NCI-H1092 (cell line): ENCODE data around the gene SLC22A5.

Source experiments
- DNase-seq: peaks from one replicate; lab custom pipeline; 2025; lab: John Stamatoyannopoulos, UW

The SLC22A5 gene

DNA sequence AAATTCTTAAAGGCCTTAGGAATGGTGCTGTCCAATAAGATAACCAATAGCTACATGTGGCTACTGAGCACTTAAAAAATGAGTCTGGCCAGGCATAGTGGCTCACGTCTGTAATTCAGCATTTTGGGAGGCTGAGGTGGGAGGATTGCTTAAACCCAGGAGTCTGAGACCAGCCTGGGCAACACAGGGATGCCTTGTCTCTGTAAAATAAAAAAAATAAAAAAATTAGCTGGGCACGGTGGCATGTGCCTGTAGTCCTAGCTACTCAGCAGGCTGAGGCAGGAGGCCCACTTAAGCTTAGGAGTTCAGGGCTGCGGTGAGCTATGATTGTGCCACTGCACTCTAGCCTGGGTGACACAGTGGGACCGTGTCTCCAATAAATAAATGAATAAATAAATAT, 1.3 kb upstream of the SLC22A5 start:
- no peak for DNase-seq

DNA sequence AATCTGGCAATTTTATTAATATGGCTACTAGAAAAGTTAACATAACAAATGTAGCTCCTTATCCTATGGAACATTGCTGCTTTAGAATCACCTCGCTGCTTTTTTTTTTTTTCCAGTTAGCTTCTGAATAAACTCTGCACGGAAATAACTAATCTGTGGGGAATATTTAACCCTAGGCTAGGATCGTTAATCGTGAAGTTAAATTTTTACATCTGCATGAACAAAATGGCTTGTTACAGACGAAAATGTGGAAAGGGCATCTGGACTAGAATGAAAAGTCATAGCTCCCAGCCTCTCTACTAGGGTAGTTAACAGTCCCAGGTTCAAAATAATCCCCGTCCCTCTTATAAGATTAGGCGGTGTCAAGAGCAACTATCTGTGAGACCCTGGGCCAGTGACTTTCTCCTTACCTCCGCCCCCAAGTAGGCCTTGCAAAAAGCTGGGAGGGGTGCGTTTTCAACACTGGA, 470 bp upstream of the SLC22A5 start:
- no peak for DNase-seq

DNA sequence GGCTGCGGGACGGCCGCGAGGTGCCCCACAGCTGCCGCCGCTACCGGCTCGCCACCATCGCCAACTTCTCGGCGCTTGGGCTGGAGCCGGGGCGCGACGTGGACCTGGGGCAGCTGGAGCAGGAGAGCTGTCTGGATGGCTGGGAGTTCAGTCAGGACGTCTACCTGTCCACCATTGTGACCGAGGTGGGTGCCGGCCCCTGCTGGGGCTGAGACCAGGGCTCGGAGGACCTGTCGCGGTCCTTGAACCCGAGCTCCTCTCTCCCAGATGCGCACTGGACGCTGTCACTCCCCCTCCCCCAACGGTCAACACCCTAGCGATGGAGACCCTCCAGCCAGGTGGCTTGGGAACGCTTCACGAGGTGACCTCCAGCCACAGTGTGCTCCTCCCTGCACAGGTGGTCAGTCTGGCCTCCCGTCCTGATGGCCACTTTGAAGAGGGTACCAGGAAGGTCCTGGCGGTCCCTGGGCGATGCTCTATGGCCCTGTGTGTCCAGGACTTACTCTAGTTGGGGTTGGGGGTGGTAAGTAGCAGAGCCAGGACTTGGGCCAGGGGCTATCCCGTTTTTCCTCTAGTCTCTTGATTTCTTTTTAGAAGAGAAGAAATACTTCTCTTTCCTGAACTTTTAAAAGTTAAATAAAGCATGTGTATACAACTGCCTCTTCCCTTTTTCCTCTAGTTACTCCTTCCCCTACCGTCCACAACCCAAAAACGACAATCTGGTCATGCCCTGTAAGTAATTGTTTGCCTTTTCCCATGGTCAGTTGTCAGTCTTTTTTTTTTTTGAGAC, 866 bp downstream of the SLC22A5 start:
- DNase-seq = no peak

DNA sequence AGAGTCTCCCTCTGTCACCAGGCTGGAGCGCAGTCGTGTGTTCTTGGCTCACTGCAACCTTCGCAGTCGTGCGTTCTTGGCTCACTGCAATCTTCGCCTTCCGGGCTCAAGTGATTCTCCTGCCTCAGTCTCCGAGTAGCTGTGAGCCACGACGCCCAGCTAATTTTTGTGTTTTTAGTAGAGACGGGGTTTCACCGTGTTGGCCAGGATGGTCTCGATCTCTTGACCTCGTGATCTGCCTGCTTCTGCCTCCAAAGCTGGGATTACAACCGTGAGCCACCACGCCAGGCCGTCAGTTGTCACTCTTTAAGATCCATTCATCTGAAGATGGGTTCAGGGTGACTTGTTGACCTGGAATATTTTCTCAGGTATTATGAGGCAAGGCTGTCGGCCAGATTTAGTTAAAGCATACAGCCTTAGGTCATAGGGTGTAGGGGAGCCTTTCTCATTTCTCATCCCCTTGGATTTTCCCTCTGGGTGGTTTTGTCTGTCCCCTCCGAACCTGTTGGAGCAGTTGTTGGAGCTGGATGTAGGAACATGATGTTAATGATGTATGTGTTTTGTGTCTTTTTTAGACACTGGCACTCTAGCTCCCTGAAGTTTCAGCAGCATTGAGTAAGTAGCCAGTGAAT, 1.6 kb downstream of the SLC22A5 start:
- DNase-seq = no peak

DNA sequence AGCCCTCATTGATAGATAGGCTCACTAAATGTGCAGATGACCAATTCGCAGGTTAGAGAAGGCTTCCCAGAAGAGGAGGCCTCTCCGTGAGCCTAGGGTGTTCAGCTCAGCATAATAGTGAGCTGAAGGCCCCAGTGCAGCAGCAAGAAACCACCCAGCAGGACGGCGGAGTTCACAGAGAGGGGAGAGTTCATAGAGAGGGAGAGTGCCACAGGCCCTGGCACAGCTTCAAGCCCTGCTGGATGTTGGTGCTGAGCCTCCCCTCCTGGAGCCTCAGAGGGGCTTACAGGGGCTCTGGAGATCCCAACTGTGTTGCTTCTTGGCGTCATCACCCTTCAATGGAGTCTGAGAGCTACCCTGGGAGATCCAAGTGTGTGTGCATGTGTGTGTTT, 2.1 kb downstream of the SLC22A5 start:
- DNase-seq = no peak

DNA sequence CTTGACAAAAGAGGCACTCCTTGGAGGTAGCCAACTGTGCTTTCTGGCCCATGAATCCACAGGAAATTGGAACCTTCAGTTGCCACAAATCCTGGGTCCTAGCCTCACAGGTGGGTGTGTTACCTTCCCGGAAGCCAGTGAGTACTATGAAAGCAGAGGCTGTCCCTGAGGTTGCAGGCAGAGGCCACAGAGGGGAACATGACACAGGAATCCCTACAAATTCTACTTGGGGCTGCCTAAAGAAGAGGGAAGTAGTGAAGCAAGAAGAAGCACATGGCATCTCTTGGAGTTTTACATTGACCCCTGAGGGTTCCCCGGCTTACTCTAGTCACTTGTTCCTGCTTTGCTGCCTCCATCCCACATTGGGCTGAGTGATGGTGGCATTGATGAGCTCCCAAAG, 2.6 kb downstream of the SLC22A5 start:
- DNase-seq = no peak

DNA sequence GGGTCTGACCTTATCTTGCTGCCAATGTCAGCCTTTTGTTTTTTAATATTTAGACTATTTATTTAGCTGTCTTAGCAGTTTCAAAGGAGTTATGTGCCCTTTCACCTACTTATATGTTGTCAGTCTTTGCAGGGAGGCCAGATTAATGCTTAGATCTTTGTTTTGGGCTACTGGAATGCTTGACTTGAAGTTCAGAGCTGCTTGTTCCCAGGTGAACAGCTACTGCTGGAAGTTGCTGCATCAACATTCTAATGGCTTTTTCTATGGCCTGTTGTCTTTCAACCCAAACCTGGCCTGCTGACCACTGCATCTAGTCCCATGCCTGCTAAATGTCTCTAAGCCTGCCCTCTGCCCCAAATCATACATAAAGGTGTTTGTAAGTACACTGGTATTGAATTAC, 3.0 kb downstream of the SLC22A5 start:
- no peak for DNase-seq

DNA sequence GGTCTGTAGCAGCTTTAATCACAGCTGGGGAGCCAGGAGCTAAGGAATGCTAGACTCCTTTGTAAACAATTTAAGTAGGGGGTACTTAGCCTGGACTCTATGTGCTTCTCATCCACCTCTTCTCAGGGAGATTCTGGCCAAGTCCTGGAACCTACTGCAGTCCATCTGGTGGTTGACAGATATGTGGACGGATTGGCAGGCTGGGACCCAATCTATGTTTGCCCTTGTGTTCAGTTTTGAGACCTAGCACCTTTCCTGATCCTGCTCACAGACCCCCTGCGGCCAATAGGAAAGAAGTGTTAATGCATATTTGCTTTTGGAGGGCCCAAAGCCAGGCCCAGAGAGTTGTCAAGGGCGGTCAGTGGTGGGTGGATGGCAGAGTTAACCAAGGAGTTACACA, 6.4 kb downstream of the SLC22A5 start:
- no peak for DNase-seq

DNA sequence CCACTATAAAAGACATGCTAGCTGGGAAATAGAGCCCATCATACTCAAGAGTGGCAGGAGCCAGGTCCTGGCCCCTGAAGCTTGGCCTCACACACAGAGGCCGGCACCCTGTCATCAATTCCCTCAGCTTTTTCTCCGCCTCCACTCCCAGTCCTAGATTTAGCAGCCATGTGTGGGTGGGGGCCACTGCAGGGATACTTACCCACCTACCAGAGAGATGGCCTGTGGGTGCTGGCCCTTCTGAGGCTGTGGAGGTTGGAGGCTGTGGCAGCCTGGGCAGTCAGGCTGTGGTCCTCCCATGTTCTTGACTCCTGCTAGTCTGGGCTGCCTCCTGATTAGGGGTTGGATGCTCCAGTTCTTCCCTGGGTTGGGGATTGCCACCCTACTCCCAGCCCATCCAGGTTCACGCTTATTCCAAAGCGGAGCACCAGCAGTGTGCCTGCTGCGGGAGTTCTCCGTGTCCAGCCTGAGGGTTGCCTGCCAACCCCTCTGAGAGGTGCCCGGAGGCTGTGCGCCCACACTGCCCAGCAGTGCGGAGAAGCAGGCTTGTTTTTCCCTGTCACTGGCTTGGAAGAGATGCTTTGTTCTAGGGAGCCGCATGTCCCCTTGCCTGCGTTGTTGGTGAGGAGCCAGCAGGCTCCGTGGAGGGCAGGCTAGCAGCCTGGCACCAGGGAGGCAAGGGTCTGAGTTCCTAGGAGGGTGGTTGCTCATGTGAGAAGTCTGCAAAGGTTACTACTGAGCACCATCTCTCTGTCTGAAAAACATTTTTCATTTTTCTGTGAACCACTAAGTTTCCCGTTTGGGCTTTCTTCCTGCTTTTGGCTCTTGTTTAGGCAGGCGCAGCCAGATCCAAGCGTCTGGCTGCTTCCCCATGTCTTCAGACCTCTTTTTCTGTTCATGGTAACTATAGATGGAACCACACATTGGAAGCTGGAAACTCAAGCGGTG, 7.5 kb downstream of the SLC22A5 start:
- DNase-seq = no peak

DNA sequence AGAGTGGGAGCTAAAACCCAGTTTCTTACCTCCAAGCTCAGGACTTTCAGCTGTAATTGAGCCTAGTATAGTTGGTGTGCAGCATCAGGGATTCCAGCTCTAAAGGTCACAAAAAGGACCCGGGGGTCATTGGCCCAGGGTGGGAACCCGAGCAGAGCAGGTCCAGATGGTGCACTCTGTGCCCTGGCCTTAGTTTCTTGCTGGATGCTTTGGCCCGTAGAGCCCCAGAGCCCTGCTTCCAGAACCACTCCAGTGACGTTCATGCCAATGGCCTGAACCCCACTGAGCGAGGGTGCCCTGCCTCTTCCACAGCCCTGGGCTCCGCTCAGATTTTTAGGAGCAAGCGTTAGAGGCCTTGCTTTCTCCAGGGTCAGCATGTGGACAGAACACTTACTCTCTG, 8.2 kb downstream of the SLC22A5 start:
- no peak for DNase-seq

DNA sequence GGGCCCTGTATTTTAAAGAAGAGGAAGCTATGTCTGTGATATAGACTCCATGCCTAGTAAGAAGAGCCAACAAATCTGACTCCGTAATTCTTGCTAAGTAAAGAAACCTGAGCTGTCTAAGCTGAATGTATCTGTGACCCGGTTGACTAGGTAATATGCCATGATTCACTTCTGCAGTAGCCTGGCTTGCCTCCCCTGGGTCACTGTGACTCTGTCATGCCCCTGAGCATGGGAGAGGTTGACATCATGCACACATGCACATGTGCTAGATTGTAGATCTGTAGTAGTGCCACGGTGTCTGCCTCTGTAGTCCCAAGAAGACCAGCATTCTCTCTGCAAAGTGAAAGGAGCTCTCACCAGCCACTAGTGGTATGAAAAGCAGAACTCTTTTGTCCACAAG, 9.1 kb downstream of the SLC22A5 start:
- no peak for DNase-seq

DNA sequence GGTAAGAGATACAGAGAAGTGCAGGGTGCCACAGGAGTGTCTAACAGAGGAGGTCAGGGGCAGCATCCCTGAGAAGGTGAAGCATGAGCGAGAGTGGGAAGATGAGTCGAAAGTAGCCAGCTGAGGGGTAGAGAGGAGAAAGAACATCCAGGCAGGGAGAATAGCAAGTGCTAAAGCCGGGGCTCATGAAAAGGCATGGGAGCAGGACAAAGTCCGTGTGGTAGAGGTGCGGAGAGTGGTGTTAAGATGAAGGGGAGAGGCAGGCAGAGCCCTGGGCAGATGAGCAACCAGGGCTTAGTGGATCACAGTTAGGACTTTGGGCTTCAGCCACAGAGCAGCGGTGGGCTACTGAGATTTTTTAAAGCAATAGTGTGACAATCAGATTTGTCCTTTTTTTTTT, 10.5 kb downstream of the SLC22A5 start:
- no peak for DNase-seq

DNA sequence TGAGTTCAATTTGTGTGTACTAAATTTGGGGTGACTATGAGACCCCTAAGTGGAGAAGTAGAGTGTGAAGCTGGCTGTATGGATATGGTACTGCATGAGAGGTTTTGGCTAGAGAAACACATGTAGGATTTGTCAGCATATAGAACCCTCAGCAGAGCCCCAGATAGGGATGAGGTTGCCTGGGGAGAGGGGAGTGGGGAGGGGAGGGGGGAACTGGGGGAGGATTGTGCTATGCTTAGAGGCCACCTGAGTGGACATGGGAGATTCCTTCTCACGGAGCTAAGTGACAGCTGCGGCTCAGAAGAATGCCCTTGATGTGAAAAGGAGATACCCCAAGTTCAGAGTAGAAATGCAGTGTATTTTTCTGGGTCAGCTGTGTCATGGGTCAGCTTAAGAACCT, 11.2 kb downstream of the SLC22A5 start:
- DNase-seq = no peak

DNA sequence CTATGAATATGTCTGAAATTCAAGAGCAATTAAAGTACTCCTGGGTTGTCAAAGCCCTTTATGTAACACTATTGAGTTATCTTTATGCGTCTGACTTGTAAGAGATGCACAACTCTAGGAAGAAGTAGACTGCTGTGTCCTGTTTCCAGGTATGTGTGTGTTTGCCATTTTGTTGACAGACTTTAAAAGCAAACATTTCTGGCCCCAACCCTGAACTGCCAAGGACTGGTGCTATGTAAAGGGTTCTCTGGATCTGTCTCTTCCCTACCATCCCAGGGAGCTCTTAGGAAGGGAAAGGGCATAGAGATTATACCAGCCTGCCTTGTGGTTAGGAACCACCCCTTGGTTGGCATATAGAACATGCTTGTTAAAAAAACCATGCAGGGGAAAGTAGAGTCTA, 12.1 kb downstream of the SLC22A5 start:
- no peak for DNase-seq

DNA sequence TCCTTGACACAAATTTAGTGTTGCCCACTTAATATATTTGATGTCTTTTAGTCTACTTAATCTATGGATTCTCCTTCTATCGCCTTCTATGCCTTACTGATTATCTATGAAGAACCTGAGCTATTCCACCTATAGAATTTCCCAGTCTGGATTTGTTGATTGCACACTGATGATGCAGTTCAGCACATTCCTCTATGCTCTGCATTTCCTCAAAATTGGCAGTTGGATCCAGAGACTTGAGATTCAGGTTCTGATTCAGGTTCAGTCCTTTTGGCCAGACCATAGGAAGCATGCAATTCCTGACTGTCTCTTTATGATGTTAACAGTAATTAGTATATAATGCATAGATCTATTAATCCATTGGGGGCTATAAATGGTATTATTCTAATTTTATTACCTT, 13.8 kb downstream of the SLC22A5 start:
- DNase-seq = no peak

DNA sequence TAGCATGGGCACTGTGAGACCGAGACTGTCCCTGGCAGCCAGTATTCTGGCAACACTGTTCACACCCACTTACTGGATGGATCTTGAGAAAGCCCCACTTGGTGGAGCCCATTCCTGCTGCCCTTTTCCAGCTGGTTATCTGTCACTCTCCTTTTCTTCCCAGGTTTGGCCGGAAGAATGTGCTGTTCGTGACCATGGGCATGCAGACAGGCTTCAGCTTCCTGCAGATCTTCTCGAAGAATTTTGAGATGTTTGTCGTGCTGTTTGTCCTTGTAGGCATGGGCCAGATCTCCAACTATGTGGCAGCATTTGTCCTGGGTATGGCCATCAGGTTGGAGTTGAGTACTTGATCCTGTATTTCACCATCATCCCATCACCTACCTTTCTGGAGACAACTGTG, 14.5 kb downstream of the SLC22A5 start:
- DNase-seq = no peak

DNA sequence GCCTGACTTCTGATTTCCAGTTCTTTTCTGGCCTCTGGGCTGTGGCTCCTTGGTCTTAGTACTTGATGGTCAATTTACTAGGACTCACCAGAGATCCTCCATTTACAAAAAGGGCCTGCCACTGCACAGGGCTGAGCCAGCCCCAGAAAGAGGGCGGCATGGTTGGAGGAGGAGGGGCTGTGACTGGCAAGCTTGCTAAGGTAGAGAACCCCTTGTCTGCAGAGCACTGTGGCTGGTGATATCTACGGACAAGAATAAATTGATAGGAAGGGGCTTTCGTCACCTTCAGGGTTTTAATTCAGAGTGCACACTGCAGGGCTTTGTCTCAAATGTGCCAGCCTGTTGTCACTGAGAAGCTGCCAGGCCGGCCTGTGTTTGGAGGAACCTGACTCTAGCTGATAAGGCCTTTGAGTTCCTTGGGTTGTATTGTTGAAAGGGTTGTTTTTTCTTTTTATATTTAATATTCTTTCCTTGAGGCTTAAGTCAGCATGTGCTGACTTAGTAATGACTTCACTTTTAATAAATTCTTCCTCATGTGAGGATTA, 15.1 kb downstream of the SLC22A5 start:
- no peak for DNase-seq

DNA sequence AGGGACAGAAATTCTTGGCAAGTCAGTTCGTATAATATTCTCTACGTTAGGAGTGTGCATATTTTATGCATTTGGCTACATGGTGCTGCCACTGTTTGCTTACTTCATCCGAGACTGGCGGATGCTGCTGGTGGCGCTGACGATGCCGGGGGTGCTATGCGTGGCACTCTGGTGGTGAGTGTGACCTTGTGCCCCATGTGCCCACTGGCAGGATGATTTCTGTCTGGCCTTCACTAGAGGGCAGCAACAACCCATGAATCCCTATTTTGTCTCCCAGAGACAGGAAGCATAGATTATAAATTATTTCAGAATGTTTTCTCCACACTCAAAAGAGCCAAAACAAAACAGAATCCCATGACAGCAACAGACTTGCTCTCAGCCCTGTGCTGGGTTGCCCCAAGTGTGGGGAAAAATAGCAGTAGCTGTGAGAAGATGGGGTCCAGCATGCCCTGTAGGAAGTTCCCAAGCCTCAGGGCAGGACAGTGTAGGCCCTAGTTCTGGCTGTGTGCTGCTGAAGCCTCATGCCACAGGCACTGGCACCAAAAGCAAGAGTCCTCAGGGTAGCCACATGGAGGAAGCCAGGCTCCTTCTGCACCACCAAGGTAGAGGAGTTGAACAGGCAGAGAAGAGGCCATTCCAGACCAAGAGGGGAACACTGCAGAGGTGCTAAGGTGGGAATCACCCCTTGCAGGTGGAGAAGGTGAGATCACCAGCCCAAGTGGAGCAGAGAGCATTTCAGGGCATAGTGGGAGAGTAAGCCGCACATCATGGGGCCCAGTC, 16.0 kb downstream of the SLC22A5 start:
- peak; percentile 1 for DNase-seq

DNA sequence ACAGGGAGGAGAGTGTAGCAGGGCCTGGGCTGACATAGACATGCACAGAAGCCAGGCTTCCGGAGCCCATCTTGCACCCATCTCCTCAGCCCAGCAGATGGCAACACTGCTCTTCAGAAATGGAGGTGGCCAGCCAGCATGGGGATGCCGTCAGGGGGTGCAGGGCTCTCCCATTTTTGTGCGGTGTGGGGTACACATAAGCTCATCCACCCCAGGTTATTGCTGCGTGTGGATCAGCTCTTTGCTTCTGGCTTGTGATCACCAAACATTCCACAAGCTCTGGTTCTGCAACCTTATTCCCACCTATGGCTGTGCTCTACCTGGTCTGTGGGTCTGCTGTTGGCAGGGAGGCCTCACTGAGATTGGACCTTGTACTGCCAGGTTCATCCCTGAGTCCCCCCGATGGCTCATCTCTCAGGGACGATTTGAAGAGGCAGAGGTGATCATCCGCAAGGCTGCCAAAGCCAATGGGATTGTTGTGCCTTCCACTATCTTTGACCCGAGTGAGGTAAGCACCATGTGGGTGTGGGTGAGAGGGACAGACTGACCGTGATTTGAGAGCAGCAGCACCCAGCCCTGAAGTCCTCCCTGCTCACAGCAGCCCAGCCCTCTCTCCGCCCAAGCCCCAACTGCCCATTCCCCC, 17.3 kb downstream of the SLC22A5 start:
- DNase-seq = peak; percentile 16

DNA sequence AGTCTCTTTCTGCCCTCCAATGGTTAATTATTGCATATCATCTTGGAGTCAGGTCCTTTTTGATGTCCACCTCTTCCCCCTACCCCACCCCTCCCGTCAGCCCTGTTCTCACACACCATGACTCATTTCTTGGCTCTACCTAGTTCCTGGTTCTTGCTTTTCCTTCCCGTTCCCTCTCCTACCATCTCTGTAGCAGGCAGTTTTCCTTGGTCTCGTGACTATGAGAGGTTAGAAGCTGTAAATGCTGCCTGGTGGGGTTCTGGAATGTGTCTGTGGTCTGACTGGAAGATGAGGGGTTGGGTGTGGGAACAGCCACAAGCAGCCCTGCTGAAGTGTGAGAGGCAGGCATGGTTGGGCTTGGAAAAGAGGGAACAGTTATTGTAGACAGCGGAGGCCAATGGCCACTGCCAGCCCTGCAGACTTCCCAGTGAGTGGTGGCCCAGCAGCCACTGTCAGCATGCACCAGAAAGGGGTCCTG, 18.2 kb downstream of the SLC22A5 start:
- no peak for DNase-seq
